H1 (cell line): Measurements from ENCODE around the gene JOSD2. TPM values are rescaled to one million over a fixed set of nuclear protein-coding genes. Genes with fewer than 3 reads are reported as not detected.

Source experiments
- CTCF ChIA-PET: fragments of 300-600 bp; sonication (Branson Sonifier 250); formaldehyde crosslinking; loops from one replicate; lab custom pipeline; 2021; ENCODE audit not compliant: partially characterized antibody; lab: Charles Lee
- POLR2A ChIA-PET: fragments of 300-600 bp; sonication (Branson Sonifier 250); formaldehyde crosslinking; loops from one replicate; lab custom pipeline; 2021; ENCODE audit warnings: inconsistent platforms; ENCODE audit not compliant: partially characterized antibody; lab: Charles Lee
- DNase-seq, 2 experiments: peaks; one replicate each; pipeline versions ENCODE4 v3.0.0 to v3.0.0-alpha.2; 2010 to 2022; ENCODE audit warnings: low spot score in 2 of 2, low read depth in 1 of 2, mixed read lengths in 1 of 2
- FAIRE-seq: peaks from 2 replicates; lab custom pipeline; 2011; peaks lifted over from hg19 to GRCh38; lab: Jason Lieb, UNC
- H2AFZ ChIP-seq: 2 replicates; pipeline ENCODE4 v1.8.1; 2012; ENCODE audit warnings: low read length, inconsistent platforms
- H2AK5ac ChIP-seq: 2 replicates; pipeline ENCODE4 v1.6.1; 2013; ENCODE audit warnings: low read depth, low read length
- H2BK120ac ChIP-seq: replicated peaks from 2 replicates; pipeline ENCODE3; 2013; ENCODE audit warnings: low read depth, low read length, inconsistent platforms
- H2BK12ac ChIP-seq: 2 replicates; pipeline ENCODE4 v1.6.1; 2013; ENCODE audit warnings: low read depth, low read length
- H2BK15ac ChIP-seq: 2 replicates; pipeline ENCODE4 v1.6.1; 2013; ENCODE audit warnings: low read length
- H2BK20ac ChIP-seq: 2 replicates; pipeline ENCODE4 v1.6.1; 2013; ENCODE audit warnings: low read length
- H2BK5ac ChIP-seq: 2 replicates; pipeline ENCODE4 v1.6.1; 2013; ENCODE audit warnings: low read depth, low read length
- H3K14ac ChIP-seq: 2 replicates; pipeline ENCODE4 v1.6.1; 2013; ENCODE audit warnings: inconsistent platforms; ENCODE audit not compliant: insufficient read length
- H3K18ac ChIP-seq: 2 replicates; pipeline ENCODE4 v1.6.1; 2013; ENCODE audit warnings: low read length; ENCODE audit errors: extremely low read depth
- H3K23ac ChIP-seq: 2 replicates; pipeline ENCODE4 v1.6.1; 2013; ENCODE audit warnings: inconsistent platforms; ENCODE audit not compliant: insufficient read length
- H3K23me2 ChIP-seq: 2 replicates; pipeline ENCODE4 v1.6.1; 2013; ENCODE audit warnings: low read depth, low read length
- H3K27ac ChIP-seq: 2 replicates; pipeline ENCODE4 v1.6.1; 2011; ENCODE audit warnings: low read depth, low read length, inconsistent platforms
- H3K27me3 ChIP-seq, 4 experiments: replicated peaks in 1 of 4; 1 replicate in 1 of 4; 2 replicates in 3 of 4; pipeline versions ENCODE4 v1.6.1 to v1.8.1; 2011 to 2013; ENCODE audit warnings: low read length in 3 of 4, mild to moderate bottlenecking in 3 of 4, inconsistent platforms in 2 of 4, mixed read lengths in 2 of 4, moderate library complexity in 1 of 4; ENCODE audit not compliant: control insufficient read depth in 3 of 4, insufficient read depth in 3 of 4; ENCODE audit errors: extremely low read depth in 1 of 4
- H3K36me3 ChIP-seq, 4 experiments: 2 replicates each; pipeline versions ENCODE4 v1.6.1 to v1.8.1; 2011 to 2013; ENCODE audit warnings: mild to moderate bottlenecking in 4 of 4, low read length in 3 of 4, moderate library complexity in 2 of 4, control low read depth in 1 of 4, inconsistent platforms in 1 of 4; ENCODE audit not compliant: insufficient read depth in 4 of 4, control insufficient read depth in 2 of 4
- H3K4ac ChIP-seq: replicated peaks from 2 replicates; pipeline ENCODE3; 2013; ENCODE audit warnings: low read length, low read depth, mixed read lengths, inconsistent platforms; ENCODE audit not compliant: insufficient read length
- H3K4me1 ChIP-seq, 4 experiments: replicated peaks in 1 of 4; 1 replicate in 1 of 4; 2 replicates in 3 of 4; pipeline versions ENCODE4 v1.6.1 to v1.8.1; 2011 to 2013; ENCODE audit warnings: low read length in 3 of 4, inconsistent platforms in 2 of 4, mixed read lengths in 1 of 4; ENCODE audit not compliant: insufficient read depth in 4 of 4, control insufficient read depth in 3 of 4
- H3K4me2 ChIP-seq, 2 experiments: 2 replicates each; pipeline versions ENCODE4 v1.6.1 to v1.8.1; 2011 to 2013; ENCODE audit warnings: low read depth in 2 of 2, low read length in 2 of 2, control low read depth in 1 of 2, inconsistent platforms in 1 of 2, mild to moderate bottlenecking in 1 of 2; ENCODE audit not compliant: insufficient read depth in 1 of 2
- H3K4me3 ChIP-seq, 4 experiments: fragments of 200-600, 300-600 bp in 1 of 4; sonication (generic), shearing (Covaris generic), sonication (Bioruptor Twin) in 1 of 4; 2 replicates each; pipeline versions ENCODE4 v1.5.1 to v1.8.1; 2011 to 2016; ENCODE audit warnings: low read length in 4 of 4, low read depth in 3 of 4, control low read depth in 2 of 4, inconsistent platforms in 2 of 4, mild to moderate bottlenecking in 2 of 4, mixed read lengths in 1 of 4, moderate library complexity in 1 of 4; ENCODE audit not compliant: insufficient read depth in 2 of 4; ENCODE audit errors: extremely low read depth in 1 of 4
- H3K56ac ChIP-seq: replicated peaks from 2 replicates; pipeline ENCODE3; 2013; ENCODE audit warnings: low read depth, mild to moderate bottlenecking, mixed read lengths, low read length, inconsistent platforms; ENCODE audit not compliant: insufficient read length
- H3K79me1 ChIP-seq: 2 replicates; pipeline ENCODE4 v1.6.1; 2013; ENCODE audit warnings: low read depth, low read length, control low read depth
- H3K79me2 ChIP-seq, 2 experiments: 2 replicates each; pipeline versions ENCODE4 v1.6.1 to v1.8.1; 2012 to 2013; ENCODE audit warnings: low read length in 2 of 2, mild to moderate bottlenecking in 2 of 2, inconsistent platforms in 1 of 2; ENCODE audit not compliant: insufficient read depth in 2 of 2, control insufficient read depth in 1 of 2
- H3K9ac ChIP-seq, 4 experiments: replicated peaks in 1 of 4; 1 replicate in 1 of 4; 2 replicates in 3 of 4; pipeline versions ENCODE4 v1.6.1 to v1.8.1; 2011 to 2013; ENCODE audit warnings: low read depth in 3 of 4, low read length in 3 of 4, control low read depth in 2 of 4, mild to moderate bottlenecking in 2 of 4, moderate library complexity in 2 of 4, inconsistent platforms in 1 of 4; ENCODE audit errors: extremely low read depth in 1 of 4
- H3K9me3 ChIP-seq, 2 experiments: 2 replicates each; pipeline versions ENCODE4 v1.6.1 to v1.8.1; 2012 to 2013; ENCODE audit warnings: mild to moderate bottlenecking in 2 of 2, moderate library complexity in 2 of 2, control low read depth in 1 of 2, inconsistent platforms in 1 of 2, low read depth in 1 of 2, low read length in 1 of 2, mixed read lengths in 1 of 2; ENCODE audit not compliant: insufficient read depth in 2 of 2
- H4K20me1 ChIP-seq, 2 experiments: replicated peaks in 1 of 2; 2 replicates each; pipeline versions ENCODE3 to v1.8.1; 2011 to 2013; ENCODE audit warnings: inconsistent platforms in 2 of 2, low read length in 2 of 2, mild to moderate bottlenecking in 1 of 2; ENCODE audit not compliant: insufficient read depth in 2 of 2, control insufficient read depth in 1 of 2
- H4K5ac ChIP-seq: 2 replicates; pipeline ENCODE4 v1.6.1; 2013; ENCODE audit warnings: low read length, low read depth, mixed read lengths, inconsistent platforms; ENCODE audit not compliant: insufficient read length
- H4K8ac ChIP-seq: 2 replicates; pipeline ENCODE4 v1.8.0; 2013; ENCODE audit warnings: mild to moderate bottlenecking, moderate library complexity, low read length, inconsistent platforms; ENCODE audit not compliant: insufficient read depth; ENCODE audit errors: extremely low read depth
- H4K91ac ChIP-seq: replicated peaks from 2 replicates; pipeline ENCODE3; 2013; ENCODE audit warnings: low read length, mixed read lengths, inconsistent platforms; ENCODE audit not compliant: insufficient read length
- CBX5 ChIP-seq: fragments of 300-800, 300-1000 bp; sonication (generic); IDR thresholded peaks from 2 replicates; pipeline ENCODE4 v1.7.1; 2016; ENCODE audit warnings: antibody characterized with exemption, low read length, low read depth
- CEBPB ChIP-seq: IDR thresholded peaks from 2 replicates; pipeline ENCODE4 v1.6.1; 2012; ENCODE audit warnings: low read depth, low read length
- CHD2 ChIP-seq: IDR thresholded peaks from 2 replicates; pipeline ENCODE4 v1.6.1; 2012; ENCODE audit warnings: low read length, improper control_type of control experiment
- CTCF ChIP-seq, 3 experiments: IDR thresholded peaks; 1 replicate in 2 of 3; 2 replicates in 1 of 3; pipeline versions ENCODE4 v1.5.1 to v1.6.1; 2011; ENCODE audit warnings: low read length in 3 of 3, mild to moderate bottlenecking in 3 of 3, inconsistent platforms in 2 of 3, low read depth in 1 of 3, moderate library complexity in 1 of 3; ENCODE audit not compliant: insufficient read depth in 1 of 3; ENCODE audit errors: control extremely low read depth in 1 of 3
- EGR1 ChIP-seq: IDR thresholded peaks from 2 replicates; pipeline ENCODE4 v1.6.1; 2011; ENCODE audit warnings: low read depth, low read length, borderline replicate concordance
- POU5F1 ChIP-seq: IDR thresholded peaks from 2 replicates; pipeline ENCODE4 v1.6.1; 2011; ENCODE audit warnings: low read depth, mild to moderate bottlenecking, low read length, moderate library complexity
- SIRT6 ChIP-seq: IDR thresholded peaks from one replicate; pipeline ENCODE4 v1.7.1; 2012; ENCODE audit warnings: low read length, inconsistent platforms
- SUZ12 ChIP-seq: fragments of 200-600 bp; sonication (generic); IDR thresholded peaks from 2 replicates; pipeline ENCODE4 v1.6.1; 2012; ENCODE audit warnings: mild to moderate bottlenecking, inconsistent platforms, low read length, moderate library complexity, mixed read lengths
- TCF12 ChIP-seq: IDR thresholded peaks from 2 replicates; pipeline ENCODE4 v1.6.1; 2011; ENCODE audit warnings: low read depth, mild to moderate bottlenecking, low read length
- WGBS, 2 experiments: shearing (Covaris generic) in 1 of 2; methylation state at CpG; one replicate each; pipeline versions ENCODE4 v1.1.6 to v1.1.7; 2013 to 2015; ENCODE audit warnings: low lambda C conversion rate in 2 of 2, mixed read lengths in 2 of 2, inconsistent platforms in 1 of 2, low coverage in 1 of 2, missing lambda C conversion rate in 1 of 2; ENCODE audit not compliant: insufficient replicate concordance in 2 of 2, insufficient coverage in 1 of 2, insufficient read length in 1 of 2; ENCODE audit errors: extremely low coverage in 1 of 2, missing lambda C conversion rate in 1 of 2; 5-methylcytosine and 5-hydroxymethylcytosine counted together
- polyA plus RNA-seq, 7 experiments: library from polyadenylated mRNA; depleted of rRNA in 3 of 7; stranded (reverse) in 5 of 7; unstranded in 2 of 7; fragments of >200 nt in 5 of 7; fragments of 200-250 nt in 2 of 7; gene quantifications; 1 replicate in 5 of 7; 2 replicates in 1 of 7; 4 replicates in 1 of 7; pipeline versions ENCODE4 v1.2.1 to v1.2.3, GENCODE V29; 2011 to 2013; ENCODE audit warnings: missing spikeins in 2 of 7, mixed read lengths in 2 of 7
- total RNA-seq: library from RNA; stranded (reverse); fragmentation: NEBNext Ultra II Directional; extraction: Animal tissue kit (Norgen Biotek cat#: 25700); gene quantifications from 2 replicates; pipeline ENCODE4 v1.2.1, GENCODE V29; 2021

The JOSD2 gene
- total and polyA plus RNA-seq, 2 of the 8 experiments (the other 6 are each of a cell fraction or from before 2014, with no cell fraction given) = 1.9 to 6.6 TPM

GRCh38 chr19:50549059-50549926, 38.3 kb upstream of the JOSD2 start:
- DNase-seq (no peak), FAIRE-seq (no peak)
- H2BK120ac ChIP-seq = no peak overlapping the region
- no peaks in the 10 kb centered on the region for H3K36me3 ChIP-seq
- no peak overlapping the region for H3K23ac ChIP-seq
- no peak overlapping the region for H2BK5ac ChIP-seq
- H3K27ac ChIP-seq = no peak overlapping the region
- no peak overlapping the region for H2AFZ ChIP-seq
- H3K56ac ChIP-seq = no peak overlapping the region
- peaks cover 0 to 17% (median 3%) of the 10 kb centered on the region in 4 experiments; a peak in 6 of 7 replicates for H3K4me1 ChIP-seq
- no peaks in the 10 kb centered on the region for H3K9me3 ChIP-seq
- peak overlapping the region; percentile 71; the same call in 1 of the 2 replicates for H4K8ac ChIP-seq
- no peak overlapping the region; a peak in 1 of 4 replicates for H3K4me2 ChIP-seq
- peaks cover 9% of the 10 kb centered on the region for H3K23me2 ChIP-seq
- no peak overlapping the region for H3K18ac ChIP-seq
- H3K79me1 ChIP-seq = no peaks in the 10 kb centered on the region
- CTCF ChIA-PET = interaction anchor here (0.9 to 1.6 kb wide), 6 partner anchors 8 to 168 kb away, joined by 3 to 13 read pairs (median 3); no protein-coding TSS in a partner anchor
- no peak overlapping the region for H4K5ac ChIP-seq
- 89% methylated on average over 8 of the region's 22 CpGs; no CpG with 5 or more reads in 1 of the 2 experiments for WGBS, 2 experiments
- no peaks in the 10 kb centered on the region; a peak in 1 of 4 replicates for H3K79me2 ChIP-seq
- peaks cover 5 to 14% of the 10 kb centered on the region in 2 experiments for H4K20me1 ChIP-seq
- no peak overlapping the region for H2BK12ac ChIP-seq
- no peak overlapping the region for H3K4ac ChIP-seq
- no peak overlapping the region for H3K14ac ChIP-seq
- peaks cover 0 to 30% (median 14%) of the 10 kb centered on the region in 4 experiments; a peak in 6 of 7 replicates for H3K27me3 ChIP-seq
- no peak overlapping the region for H3K9ac ChIP-seq
- H2BK15ac ChIP-seq = 0 out of 2 replicates have a peak overlapping the region, but pooled peaks have one; percentile 40
- no peak overlapping the region for H2BK20ac ChIP-seq
- no peak overlapping the region for H4K91ac ChIP-seq
- POLR2A ChIA-PET = interaction anchor here (0.6 to 1.4 kb wide), 5 partner anchors 11 to 845 kb away, joined by 3 to 4 read pairs (median 3); no protein-coding TSS in a partner anchor
- H2AK5ac ChIP-seq = 0 out of 2 replicates have a peak overlapping the region, but pooled peaks have one; percentile 39
- no peak overlapping the region for H3K4me3 ChIP-seq
- TF ChIP-seq EGR1 (no peak), CTCF (IDR thresholded peaks at IDR 0.05; ENCODE audit: control extremely low read depth in 1 of 3, insufficient read depth in 1 of 3, low read depth in 1 of 3, low read length in 3 of 3) (no peak), TCF12 (no peak), CBX5 (no peak), SUZ12 (no peak), SIRT6 (no peak), CHD2 (no peak), CEBPB (no peak), POU5F1 (no peak)
